ENCODE results near the gene CYP27B1.

CYP27B1 gene

DNA sequence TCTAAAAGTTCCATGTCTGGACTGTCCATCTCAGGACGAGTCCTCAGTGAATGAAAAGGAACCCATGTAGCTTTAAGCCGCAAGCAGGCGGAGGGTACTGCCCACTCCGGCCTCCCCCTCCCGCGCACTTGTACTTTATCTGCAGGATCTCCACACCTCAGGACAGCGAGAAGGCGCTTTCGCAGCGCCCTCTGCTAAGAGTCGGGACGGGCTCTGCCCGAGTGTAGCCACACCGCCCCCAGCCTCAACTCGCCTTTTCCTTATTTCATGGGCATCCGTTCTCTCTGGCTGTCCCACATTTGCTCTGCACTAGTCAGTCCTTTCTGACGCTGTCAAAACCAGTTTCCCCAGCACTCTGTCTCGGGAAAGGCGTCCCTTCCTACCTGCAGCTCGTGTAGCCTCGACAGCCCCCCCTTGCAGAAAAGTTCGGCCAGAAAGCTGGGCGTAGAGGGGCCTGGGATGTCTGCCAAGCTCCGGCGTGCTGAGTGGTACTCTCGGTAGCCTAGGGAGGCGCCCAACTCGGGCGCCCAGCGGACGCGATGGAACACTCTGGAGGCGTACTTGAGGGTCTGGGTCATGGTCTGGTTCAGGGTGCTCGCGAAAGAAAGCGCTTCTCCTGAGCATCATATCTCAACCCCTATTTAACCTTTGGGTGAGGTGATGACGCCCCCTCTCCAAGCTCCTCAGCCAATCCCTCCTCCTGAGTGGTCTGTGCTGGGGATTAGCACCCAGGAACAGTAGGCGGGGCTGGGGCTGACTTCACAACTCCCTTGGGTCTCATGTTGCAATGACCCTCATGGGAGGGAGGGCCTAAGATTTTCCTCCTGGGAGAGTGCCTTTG is at the start of gene CYP27B1:
CYP27B1 (minus strand) TSS at position 615 of the 841 bp plus-strand sequence; CDS start at position 578, 37 bp downstream.
- no peak for DNase-seq (ENCODE audit: low spot score)

DNA sequence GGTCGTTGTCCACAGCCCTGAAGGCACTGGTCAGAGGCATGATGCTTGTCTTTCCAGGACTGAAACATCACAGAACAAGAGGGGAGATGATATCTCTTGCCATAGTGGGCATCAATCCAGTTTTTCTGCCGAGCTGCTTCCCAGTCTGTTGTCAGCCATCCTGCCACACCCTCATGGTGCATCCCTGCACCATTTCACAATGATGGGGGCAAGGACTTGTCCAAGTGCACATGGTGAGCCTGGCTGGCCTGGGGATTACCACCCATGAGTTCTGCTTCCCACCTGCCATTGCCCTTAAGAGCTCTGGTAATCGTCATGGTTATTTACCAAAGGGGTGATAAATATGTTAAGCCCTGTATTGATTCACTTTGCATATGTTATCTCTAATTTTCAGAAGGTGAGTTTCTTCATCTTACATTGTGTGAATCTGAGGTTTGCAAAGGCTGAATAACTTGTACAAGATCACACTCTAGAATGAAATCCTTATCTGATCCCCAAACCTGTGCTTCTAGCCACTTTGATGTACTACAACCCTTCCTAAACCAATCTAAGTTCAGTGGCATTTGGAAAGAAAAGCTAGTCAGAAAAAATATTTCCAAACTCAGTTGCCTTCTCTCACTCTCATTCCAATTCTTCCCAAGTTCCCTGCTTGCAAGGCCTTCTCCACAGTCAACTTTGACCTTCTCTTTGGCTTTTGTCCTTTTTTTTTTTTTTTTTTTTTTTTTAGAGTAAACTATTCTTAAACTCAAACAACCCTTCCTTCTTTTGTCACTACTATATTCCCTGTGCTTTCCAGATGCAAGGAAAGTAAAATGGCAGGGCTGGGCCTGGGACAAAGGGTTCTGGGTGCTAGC is 49.4 kb upstream of the CYP27B1 start:
- no peak for DNase-seq (ENCODE audit: low spot score)

DNA sequence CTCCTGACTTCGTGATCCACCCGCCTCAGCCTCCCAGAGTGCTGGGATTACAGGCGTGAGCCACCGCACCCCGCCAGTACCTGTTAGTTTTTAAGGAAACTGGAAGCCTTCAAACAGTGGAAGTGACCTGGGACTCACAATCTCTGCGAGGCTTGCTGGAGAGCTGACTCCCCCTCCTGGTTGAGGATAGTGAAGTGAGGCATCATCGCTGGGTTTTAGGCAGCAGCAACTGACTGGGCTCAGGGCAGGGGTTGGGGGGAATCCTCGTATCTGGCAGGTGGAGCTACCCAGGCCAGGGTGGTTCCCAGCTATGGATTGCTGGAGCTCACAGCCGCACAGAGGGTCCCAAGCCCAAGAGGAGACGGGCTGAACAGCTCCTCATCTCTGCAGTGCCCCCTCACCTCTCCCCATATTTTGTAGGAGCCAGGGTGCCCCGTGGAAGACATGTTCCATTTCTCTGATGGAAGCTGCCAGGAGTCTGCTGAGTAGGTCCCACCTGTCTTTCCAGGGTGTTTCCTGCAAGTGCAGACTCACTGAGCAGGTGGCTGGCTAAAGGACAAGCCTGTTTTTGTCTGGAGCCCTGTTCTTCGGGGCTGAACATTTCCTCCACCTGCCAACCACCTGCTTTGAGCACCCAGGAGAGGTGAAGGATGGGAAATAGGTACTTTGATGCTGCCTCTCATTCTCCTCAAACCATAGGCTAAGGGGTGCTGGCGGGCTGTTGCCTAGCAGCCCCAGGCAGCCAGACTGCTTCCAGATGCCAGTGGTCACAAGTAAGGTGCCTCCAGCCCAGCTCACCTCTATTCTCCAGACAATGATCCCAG is 48.5 kb upstream of the CYP27B1 start:
- DNase-seq (ENCODE audit: low spot score): no peak

GRCh38 chr12:57813971-57814772 is 47.3 kb upstream of the CYP27B1 start:
- DNase-seq (ENCODE audit: low spot score): no peak

GRCh38 chr12:57813111-57813970 is 46.5 kb upstream of the CYP27B1 start:
- DNase-seq (ENCODE audit: low spot score): no peak

DNA sequence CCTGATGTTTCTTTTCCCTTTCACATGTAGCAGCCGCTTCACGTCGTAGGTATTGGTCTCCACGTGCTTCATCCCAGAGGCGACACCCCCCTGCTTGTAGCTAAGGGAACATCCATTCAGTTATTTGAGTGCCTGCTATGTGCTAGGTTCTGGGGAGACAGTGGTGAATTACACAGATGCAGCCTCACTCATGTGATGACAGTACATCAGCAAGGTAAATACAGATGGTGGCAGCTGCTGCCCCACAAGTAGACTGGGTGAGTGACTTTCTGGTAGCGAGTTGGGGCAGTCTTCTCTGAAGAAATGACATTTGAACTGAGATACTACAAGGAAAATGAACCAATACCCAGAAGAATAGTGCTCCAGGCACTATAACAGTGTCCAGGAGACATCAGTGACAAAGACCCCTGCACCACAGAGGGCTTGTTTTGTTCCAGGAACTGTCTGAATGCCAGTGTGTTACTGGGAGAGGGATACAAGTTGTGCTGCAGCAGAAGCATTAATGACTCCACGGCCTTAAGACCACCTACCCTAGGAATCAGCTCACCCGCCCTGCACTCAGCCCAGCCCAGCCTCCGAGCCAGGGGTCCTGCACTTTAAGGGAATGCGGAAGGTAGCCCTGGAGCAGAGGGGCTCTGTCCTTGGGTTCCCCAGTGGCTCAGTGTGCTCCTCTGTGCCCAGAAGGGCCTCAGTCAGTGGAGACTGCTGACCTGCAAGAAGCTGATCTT is 44.3 kb upstream of the CYP27B1 start:
- DNase-seq (ENCODE audit: low spot score): no peak

- no peak for DNase-seq (ENCODE audit: low spot score)
These were observed 43.6 kb upstream of the CYP27B1 start for GRCh38 chr12:57810450-57810849.

- no peak for DNase-seq (ENCODE audit: low spot score)
These were observed 42.5 kb upstream of the CYP27B1 start for GRCh38 chr12:57809425-57809824.

DNA sequence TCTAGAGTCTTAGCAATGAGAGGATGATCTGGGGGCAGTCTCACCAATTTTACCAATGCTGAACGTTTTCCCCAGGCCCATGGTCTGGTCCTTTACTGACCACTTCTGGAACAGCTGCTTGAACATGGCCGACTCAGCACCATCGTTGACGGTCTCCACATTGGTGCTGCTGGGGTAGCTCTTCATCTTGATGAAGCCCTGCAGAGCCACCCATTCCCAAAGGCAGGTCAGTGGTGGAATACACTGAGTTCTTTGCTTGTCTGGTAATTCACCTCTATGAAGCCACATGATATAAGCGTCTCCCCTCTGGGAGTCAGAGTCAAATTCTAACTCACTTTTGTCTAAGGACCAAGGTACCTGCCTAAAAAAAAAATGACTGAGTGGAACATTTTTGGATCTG is 41.5 kb upstream of the CYP27B1 start:
- DNase-seq (ENCODE audit: low spot score): no peak

- no peak for DNase-seq (ENCODE audit: low spot score)
These were observed 40.4 kb upstream of the CYP27B1 start for GRCh38 chr12:57807285-57807684.

- no peak for DNase-seq (ENCODE audit: low spot score)
These were observed 39.8 kb upstream of the CYP27B1 start for GRCh38 chr12:57806677-57807076.

- DNase-seq (ENCODE audit: low spot score): peak; percentile 69
These were observed 36.5 kb upstream of the CYP27B1 start for GRCh38 chr12:57803319-57803893.

GRCh38 chr12:57802607-57803006 is 35.7 kb upstream of the CYP27B1 start:
- DNase-seq (ENCODE audit: low spot score): no peak

GRCh38 chr12:57800965-57801364 is 34.1 kb upstream of the CYP27B1 start:
- no peak for DNase-seq (ENCODE audit: low spot score)

- no peak for DNase-seq (ENCODE audit: low spot score)
These were observed 31.1 kb upstream of the CYP27B1 start for GRCh38 chr12:57797933-57798332.

GRCh38 chr12:57796996-57797395 is 30.1 kb upstream of the CYP27B1 start:
- DNase-seq (ENCODE audit: low spot score): no peak

- DNase-seq (ENCODE audit: low spot score): no peak
These were observed 28.5 kb upstream of the CYP27B1 start for GRCh38 chr12:57795354-57795753.

GRCh38 chr12:57793920-57794319 is 27.0 kb upstream of the CYP27B1 start:
- peak; percentile 51 for DNase-seq (ENCODE audit: low spot score)

GRCh38 chr12:57783861-57784260 is 17.0 kb upstream of the CYP27B1 start:
- no peak for DNase-seq (ENCODE audit: low spot score)
